Measurements from ENCODE around the gene HOXA1. TPM values are rescaled to one million over a fixed set of nuclear protein-coding genes. Genes with fewer than 3 reads are reported as not detected.

HOXA1 gene
- total RNA-seq, 2 donors from 2014 or later: 0.12 to 0.26 TPM

- DNase-seq: no peak
- intact Hi-C loops (cut with DNase I): no loop called here
- no peak for ATAC-seq
These were observed 37.8 kb upstream of the HOXA1 start for GRCh38 chr7:27133409-27134231.

GRCh38 chr7:27132978-27133377 is 37.2 kb upstream of the HOXA1 start:
- no peak for ATAC-seq
- DNase-seq: no peak
- intact Hi-C loops (cut with DNase I): no loop called here

GRCh38 chr7:27132214-27132613 is 36.4 kb upstream of the HOXA1 start:
- DNase-seq (no peak), ATAC-seq (no peak)
- intact Hi-C loops (cut with DNase I): no loop called here

GRCh38 chr7:27131390-27131819 is 35.6 kb upstream of the HOXA1 start:
- DNase-seq (no peak), ATAC-seq (no peak)
- intact Hi-C loops (cut with DNase I): no loop called here

- DNase-seq (peak; percentile 86), ATAC-seq (peak; percentile 96)
- intact Hi-C loops (cut with DNase I): no loop called here
These were observed 35.0 kb upstream of the HOXA1 start, which contains the start of gene HOXA4 for GRCh38 chr7:27130540-27131389. Gene HOXA4 (minus strand): TSS chr7:27130757. CDS start chr7:27130733, 24 bp downstream.

GRCh38 chr7:27129729-27130539 is 34.1 kb upstream of the HOXA1 start:
- ATAC-seq (peak; percentile 38), DNase-seq (no peak)
- intact Hi-C loops (cut with DNase I): no loop called here

- intact Hi-C loops (cut with DNase I): no loop called here
- ATAC-seq (no peak), DNase-seq (no peak)
These were observed 33.3 kb upstream of the HOXA1 start for GRCh38 chr7:27128776-27129728.

- ATAC-seq: no peak
- DNase-seq: no peak
- intact Hi-C loops (cut with DNase I): no loop called here
These were observed 32.2 kb upstream of the HOXA1 start for GRCh38 chr7:27128034-27128433.

GRCh38 chr7:27126596-27127327 is 31.0 kb upstream of the HOXA1 start:
- DNase-seq: no peak
- ATAC-seq: no peak
- intact Hi-C loops (cut with DNase I): no loop called here

- intact Hi-C loops (cut with DNase I): no loop called here
- no peak for DNase-seq
- no peak for ATAC-seq
These were observed 30.2 kb upstream of the HOXA1 start for GRCh38 chr7:27125986-27126394.

- intact Hi-C loops (cut with DNase I): no loop called here
- DNase-seq (no peak), ATAC-seq (no peak)
These were observed 29.3 kb upstream of the HOXA1 start for GRCh38 chr7:27124902-27125689.

- intact Hi-C loops (cut with DNase I): no loop called here
- ATAC-seq (no peak), DNase-seq (no peak)
These were observed 28.5 kb upstream of the HOXA1 start for GRCh38 chr7:27124096-27124901.

- no peak for DNase-seq
- intact Hi-C loops (cut with DNase I): no loop called here
- no peak for ATAC-seq
These were observed 27.8 kb upstream of the HOXA1 start for GRCh38 chr7:27123477-27124053.

- ATAC-seq (no peak), DNase-seq (no peak)
- intact Hi-C loops (cut with DNase I): no loop called here
These were observed 27.2 kb upstream of the HOXA1 start for GRCh38 chr7:27123007-27123476.

- no peak for DNase-seq
- no peak for ATAC-seq
- intact Hi-C loops (cut with DNase I): no loop called here
These were observed 26.5 kb upstream of the HOXA1 start for GRCh38 chr7:27122077-27122910.
